SU-DHL-6 (cell line): ENCODE data around the gene NTN5.

Experiments used
- EZH2phosphoT487 ChIP-seq: fragments of 200-600 bp; sonication (generic), shearing (Covaris generic); conservative IDR thresholded peaks from 2 replicates; pipeline ENCODE4 v1.6.1; 2018; ENCODE audit warnings: mild to moderate bottlenecking, antibody characterized with exemption, low read length, moderate library complexity, mixed read lengths
- TF ChIP-seq, protein P1 (sequence below): fragments of 200-600 bp; sonication (generic); IDR thresholded peaks from one replicate; pipeline ENCODE4 v1.5.1; 2017; ENCODE audit warnings: antibody characterized with exemption, mild to moderate bottlenecking, low read length, moderate library complexity; ENCODE audit not compliant: insufficient read depth, poor library complexity, severe bottlenecking

DNA sequence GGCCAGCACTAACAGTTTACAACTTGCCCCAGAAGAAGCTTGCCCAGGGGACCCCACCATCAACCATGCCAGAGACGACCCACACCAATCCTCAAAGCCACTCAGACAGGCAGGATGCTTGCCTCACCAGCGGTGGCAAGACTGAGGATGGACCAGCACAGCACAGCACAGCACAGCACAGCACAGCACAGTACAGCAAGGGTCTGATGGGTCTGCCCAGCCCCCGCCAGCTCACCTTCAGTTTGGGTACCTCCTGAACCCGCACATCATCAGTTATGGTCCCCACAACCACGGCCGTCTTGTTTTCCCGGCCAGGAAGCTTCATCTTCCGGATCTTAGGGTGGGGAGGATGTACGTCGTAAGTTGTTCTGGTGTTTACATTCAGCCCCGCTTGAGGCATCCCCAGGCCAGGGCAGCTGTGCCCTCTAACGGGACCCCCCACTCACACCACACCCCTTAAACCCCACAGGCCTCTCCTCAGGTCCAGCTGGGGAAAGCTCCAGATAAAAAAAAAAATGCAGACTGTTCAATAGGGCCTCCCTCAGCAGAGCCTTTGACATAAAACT lies 56.2 kb downstream of the NTN5 start:
- TF ChIP-seq, protein P1, sequence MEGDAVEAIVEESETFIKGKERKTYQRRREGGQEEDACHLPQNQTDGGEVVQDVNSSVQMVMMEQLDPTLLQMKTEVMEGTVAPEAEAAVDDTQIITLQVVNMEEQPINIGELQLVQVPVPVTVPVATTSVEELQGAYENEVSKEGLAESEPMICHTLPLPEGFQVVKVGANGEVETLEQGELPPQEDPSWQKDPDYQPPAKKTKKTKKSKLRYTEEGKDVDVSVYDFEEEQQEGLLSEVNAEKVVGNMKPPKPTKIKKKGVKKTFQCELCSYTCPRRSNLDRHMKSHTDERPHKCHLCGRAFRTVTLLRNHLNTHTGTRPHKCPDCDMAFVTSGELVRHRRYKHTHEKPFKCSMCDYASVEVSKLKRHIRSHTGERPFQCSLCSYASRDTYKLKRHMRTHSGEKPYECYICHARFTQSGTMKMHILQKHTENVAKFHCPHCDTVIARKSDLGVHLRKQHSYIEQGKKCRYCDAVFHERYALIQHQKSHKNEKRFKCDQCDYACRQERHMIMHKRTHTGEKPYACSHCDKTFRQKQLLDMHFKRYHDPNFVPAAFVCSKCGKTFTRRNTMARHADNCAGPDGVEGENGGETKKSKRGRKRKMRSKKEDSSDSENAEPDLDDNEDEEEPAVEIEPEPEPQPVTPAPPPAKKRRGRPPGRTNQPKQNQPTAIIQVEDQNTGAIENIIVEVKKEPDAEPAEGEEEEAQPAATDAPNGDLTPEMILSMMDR, result no peak
- TF ChIP-seq EZH2phosphoT487, result no peak
